ENCODE results near the gene SH3BP1. TPM values are rescaled to one million over a fixed set of nuclear protein-coding genes. Genes with fewer than 3 reads are reported as not detected.
A peak's percentile ranks its signal among the peaks of the same experiment; 100 is the strongest.

SH3BP1 gene
- total and polyA plus RNA-seq, 9 of the 15 experiments (the other 6 are each of a cell fraction or from before 2014, with no cell fraction given) = 0.10 to 36.2 (median 10.4) TPM

DNA sequence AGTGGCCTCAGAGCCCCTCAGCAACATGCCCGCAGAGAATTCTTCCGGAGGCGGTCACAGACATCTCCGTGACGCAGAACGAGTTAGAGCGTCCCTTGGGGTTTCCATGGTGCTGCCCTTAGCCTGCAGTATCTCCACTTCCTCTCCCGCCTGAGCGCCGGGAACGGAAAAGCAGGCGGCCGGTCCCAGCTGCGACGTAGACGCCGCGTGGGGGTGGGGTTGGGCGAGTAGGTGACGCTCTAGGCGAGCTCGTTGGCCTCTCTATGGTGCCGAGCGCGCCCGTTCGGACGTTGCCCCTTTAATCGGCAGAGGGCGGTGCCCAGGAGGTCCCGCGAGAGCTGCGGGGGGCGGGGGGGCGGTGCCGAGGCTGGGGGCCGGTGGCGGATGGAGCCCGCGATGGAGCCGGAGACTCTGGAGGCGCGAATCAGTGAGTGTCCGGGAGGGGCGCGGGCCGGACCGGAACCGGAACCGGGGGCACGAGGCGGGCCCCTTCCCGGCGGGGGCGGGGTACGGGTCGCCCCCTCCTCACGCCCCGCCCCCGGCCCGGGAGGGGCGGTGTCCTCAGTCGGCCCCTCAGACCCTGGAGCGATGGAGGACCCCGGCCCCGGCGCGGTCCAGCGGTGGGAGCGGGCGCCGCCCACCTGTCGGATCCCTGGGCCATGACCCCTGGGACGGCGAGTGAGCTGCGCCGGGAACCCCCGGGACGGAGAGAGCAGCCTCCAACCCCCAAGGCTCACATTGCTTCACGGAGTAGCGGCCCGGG is 30.8 kb upstream of the SH3BP1 start, which contains the start of gene GGA1 (continued):
- TF ChIP-seq ZEB2 (IDR thresholded peaks at IDR 0.05) (no peak), ELF2 (CRISPR knock-in tag; IDR thresholded peaks at IDR 0.05) (peak; percentile 70; the same call in 1 of the 2 replicates), CEBPG (CRISPR knock-in tag; IDR thresholded peaks at IDR 0.05) (no peak), CEBPG (tag; conservative IDR thresholded peaks at IDR 0.05 in 1 of 2, IDR thresholded peaks at IDR 0.05 in 1 of 2) (no peak), NR4A1 (CRISPR knock-in tag; IDR thresholded peaks at IDR 0.05) (no peak), NR4A1 (tag; IDR thresholded peaks at IDR 0.05) (0 out of 2 replicates have a peak, but pooled peaks have one; percentile 37), PPARD (CRISPR knock-in tag; IDR thresholded peaks at IDR 0.05) (no peak), FIP1L1 (IDR thresholded peaks at IDR 0.05; ENCODE audit: low read depth, low read length, poor library complexity, severe bottlenecking) (no peak), ZNF239 (CRISPR knock-in tag; IDR thresholded peaks at IDR 0.05) (no peak), DIDO1 (tag; IDR thresholded peaks at IDR 0.05; ENCODE audit: low read depth) (peak; percentile 80; the same call in 1 of the 2 replicates)
- TF ChIP-seq, protein P1, sequence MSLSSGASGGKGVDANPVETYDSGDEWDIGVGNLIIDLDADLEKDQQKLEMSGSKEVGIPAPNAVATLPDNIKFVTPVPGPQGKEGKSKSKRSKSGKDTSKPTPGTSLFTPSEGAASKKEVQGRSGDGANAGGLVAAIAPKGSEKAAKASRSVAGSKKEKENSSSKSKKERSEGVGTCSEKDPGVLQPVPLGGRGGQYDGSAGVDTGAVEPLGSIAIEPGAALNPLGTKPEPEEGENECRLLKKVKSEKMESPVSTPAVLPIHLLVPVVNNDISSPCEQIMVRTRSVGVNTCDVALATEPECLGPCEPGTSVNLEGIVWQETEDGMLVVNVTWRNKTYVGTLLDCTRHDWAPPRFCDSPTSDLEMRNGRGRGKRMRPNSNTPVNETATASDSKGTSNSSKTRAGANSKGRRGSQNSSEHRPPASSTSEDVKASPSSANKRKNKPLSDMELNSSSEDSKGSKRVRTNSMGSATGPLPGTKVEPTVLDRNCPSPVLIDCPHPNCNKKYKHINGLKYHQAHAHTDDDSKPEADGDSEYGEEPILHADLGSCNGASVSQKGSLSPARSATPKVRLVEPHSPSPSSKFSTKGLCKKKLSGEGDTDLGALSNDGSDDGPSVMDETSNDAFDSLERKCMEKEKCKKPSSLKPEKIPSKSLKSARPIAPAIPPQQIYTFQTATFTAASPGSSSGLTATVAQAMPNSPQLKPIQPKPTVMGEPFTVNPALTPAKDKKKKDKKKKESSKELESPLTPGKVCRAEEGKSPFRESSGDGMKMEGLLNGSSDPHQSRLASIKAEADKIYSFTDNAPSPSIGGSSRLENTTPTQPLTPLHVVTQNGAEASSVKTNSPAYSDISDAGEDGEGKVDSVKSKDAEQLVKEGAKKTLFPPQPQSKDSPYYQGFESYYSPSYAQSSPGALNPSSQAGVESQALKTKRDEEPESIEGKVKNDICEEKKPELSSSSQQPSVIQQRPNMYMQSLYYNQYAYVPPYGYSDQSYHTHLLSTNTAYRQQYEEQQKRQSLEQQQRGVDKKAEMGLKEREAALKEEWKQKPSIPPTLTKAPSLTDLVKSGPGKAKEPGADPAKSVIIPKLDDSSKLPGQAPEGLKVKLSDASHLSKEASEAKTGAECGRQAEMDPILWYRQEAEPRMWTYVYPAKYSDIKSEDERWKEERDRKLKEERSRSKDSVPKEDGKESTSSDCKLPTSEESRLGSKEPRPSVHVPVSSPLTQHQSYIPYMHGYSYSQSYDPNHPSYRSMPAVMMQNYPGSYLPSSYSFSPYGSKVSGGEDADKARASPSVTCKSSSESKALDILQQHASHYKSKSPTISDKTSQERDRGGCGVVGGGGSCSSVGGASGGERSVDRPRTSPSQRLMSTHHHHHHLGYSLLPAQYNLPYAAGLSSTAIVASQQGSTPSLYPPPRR (CRISPR knock-in tag; IDR thresholded peaks at IDR 0.05; ENCODE audit: borderline replicate concordance) = no peak
- TF ChIP-seq, protein P2, sequence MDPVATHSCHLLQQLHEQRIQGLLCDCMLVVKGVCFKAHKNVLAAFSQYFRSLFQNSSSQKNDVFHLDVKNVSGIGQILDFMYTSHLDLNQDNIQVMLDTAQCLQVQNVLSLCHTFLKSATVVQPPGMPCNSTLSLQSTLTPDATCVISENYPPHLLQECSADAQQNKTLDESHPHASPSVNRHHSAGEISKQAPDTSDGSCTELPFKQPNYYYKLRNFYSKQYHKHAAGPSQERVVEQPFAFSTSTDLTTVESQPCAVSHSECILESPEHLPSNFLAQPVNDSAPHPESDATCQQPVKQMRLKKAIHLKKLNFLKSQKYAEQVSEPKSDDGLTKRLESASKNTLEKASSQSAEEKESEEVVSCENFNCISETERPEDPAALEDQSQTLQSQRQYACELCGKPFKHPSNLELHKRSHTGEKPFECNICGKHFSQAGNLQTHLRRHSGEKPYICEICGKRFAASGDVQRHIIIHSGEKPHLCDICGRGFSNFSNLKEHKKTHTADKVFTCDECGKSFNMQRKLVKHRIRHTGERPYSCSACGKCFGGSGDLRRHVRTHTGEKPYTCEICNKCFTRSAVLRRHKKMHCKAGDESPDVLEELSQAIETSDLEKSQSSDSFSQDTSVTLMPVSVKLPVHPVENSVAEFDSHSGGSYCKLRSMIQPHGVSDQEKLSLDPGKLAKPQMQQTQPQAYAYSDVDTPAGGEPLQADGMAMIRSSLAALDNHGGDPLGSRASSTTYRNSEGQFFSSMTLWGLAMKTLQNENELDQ (CRISPR knock-in tag; IDR thresholded peaks at IDR 0.05; ENCODE audit: borderline replicate concordance) = 0 out of 2 replicates have a peak, but pooled peaks have one; percentile 39
- TF ChIP-seq, protein P3, sequence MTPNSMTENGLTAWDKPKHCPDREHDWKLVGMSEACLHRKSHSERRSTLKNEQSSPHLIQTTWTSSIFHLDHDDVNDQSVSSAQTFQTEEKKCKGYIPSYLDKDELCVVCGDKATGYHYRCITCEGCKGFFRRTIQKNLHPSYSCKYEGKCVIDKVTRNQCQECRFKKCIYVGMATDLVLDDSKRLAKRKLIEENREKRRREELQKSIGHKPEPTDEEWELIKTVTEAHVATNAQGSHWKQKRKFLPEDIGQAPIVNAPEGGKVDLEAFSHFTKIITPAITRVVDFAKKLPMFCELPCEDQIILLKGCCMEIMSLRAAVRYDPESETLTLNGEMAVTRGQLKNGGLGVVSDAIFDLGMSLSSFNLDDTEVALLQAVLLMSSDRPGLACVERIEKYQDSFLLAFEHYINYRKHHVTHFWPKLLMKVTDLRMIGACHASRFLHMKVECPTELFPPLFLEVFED (CRISPR knock-in tag; conservative IDR thresholded peaks at IDR 0.05) = 0 out of 2 replicates have a peak, but pooled peaks have one; percentile 42
- TF ChIP-seq, protein P4, sequence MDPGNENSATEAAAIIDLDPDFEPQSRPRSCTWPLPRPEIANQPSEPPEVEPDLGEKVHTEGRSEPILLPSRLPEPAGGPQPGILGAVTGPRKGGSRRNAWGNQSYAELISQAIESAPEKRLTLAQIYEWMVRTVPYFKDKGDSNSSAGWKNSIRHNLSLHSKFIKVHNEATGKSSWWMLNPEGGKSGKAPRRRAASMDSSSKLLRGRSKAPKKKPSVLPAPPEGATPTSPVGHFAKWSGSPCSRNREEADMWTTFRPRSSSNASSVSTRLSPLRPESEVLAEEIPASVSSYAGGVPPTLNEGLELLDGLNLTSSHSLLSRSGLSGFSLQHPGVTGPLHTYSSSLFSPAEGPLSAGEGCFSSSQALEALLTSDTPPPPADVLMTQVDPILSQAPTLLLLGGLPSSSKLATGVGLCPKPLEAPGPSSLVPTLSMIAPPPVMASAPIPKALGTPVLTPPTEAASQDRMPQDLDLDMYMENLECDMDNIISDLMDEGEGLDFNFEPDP (CRISPR knock-in tag; IDR thresholded peaks at IDR 0.05) = no peak
- TF ChIP-seq, protein P5, sequence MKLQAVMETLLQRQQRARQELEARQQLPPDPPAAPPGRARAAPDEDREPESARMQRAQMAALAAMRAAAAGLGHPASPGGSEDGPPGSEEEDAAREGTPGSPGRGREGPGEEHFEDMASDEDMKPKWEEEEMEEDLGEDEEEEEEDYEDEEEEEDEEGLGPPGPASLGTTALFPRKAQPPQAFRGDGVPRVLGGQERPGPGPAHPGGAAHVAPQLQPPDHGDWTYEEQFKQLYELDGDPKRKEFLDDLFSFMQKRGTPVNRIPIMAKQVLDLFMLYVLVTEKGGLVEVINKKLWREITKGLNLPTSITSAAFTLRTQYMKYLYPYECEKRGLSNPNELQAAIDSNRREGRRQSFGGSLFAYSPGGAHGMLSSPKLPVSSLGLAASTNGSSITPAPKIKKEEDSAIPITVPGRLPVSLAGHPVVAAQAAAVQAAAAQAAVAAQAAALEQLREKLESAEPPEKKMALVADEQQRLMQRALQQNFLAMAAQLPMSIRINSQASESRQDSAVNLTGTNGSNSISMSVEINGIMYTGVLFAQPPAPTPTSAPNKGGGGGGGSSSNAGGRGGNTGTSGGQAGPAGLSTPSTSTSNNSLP (IDR thresholded peaks at IDR 0.05; ENCODE audit: borderline replicate concordance, low read depth, low read length) = no peak
